CD4-positive, alpha-beta memory T cell (primary cell): ENCODE data around the gene FBXW9. TPM values are rescaled to one million over a fixed set of nuclear protein-coding genes. Genes with fewer than 3 reads are reported as not detected.

ENCODE experiments used
- CTCF ChIA-PET: fragments of 350-600 bp; sonication (Branson Sonifier 250); formaldehyde crosslinking; loops from one replicate; lab custom pipeline; 2021; ENCODE audit warnings: inconsistent platforms; ENCODE audit not compliant: partially characterized antibody; lab: Charles Lee
- POLR2A ChIA-PET: fragments of 350-600 bp; sonication (Branson Sonifier 250); formaldehyde crosslinking; loops from one replicate; lab custom pipeline; 2021; ENCODE audit not compliant: partially characterized antibody; lab: Charles Lee
- DNase-seq, 5 donors: peaks; one replicate each; pipeline versions ENCODE4 v3.0.0 to v3.0.0-alpha.2; 2020 to 2022; ENCODE audit warnings: mixed read lengths in 1 of 5
- H3K27ac ChIP-seq: one replicate; pipeline ENCODE4 v1.7.0; 2013; ENCODE audit warnings: low read depth, low read length
- H3K27me3 ChIP-seq: 2 replicates; pipeline ENCODE4 v1.7.0; 2013; ENCODE audit warnings: mild to moderate bottlenecking, low read length, moderate library complexity; ENCODE audit not compliant: insufficient read depth
- H3K36me3 ChIP-seq: 2 replicates; pipeline ENCODE4 v1.7.0; 2013; ENCODE audit warnings: mild to moderate bottlenecking, low read length, moderate library complexity; ENCODE audit not compliant: insufficient read depth
- H3K4me1 ChIP-seq: 2 replicates; pipeline ENCODE4 v1.7.0; 2013; ENCODE audit warnings: mild to moderate bottlenecking, low read length, moderate library complexity; ENCODE audit not compliant: insufficient read depth
- H3K4me3 ChIP-seq, 2 donors: one replicate each; pipeline ENCODE4 v1.7.0; 2013; ENCODE audit warnings: low read length in 2 of 2, mild to moderate bottlenecking in 1 of 2
- H3K9me3 ChIP-seq, 2 donors: one replicate each; pipeline ENCODE4 v1.7.0; 2013; ENCODE audit warnings: low read length in 2 of 2, control low read depth in 1 of 2; ENCODE audit not compliant: control insufficient read depth in 1 of 2
- H3K27ac Mint-ChIP-seq, 7 donors: one replicate each; pipeline ENCODE4 v1.8.0; 2020 to 2021; ENCODE audit warnings: mixed read lengths in 7 of 7, mild to moderate bottlenecking in 6 of 7, inconsistent platforms in 3 of 7, moderate library complexity in 3 of 7
- H3K27me3 Mint-ChIP-seq, 2 donors: one replicate each; pipeline ENCODE4 v1.8.0; 2020 to 2021; ENCODE audit warnings: mixed read lengths in 2 of 2
- H3K36me3 Mint-ChIP-seq, 2 donors: one replicate each; pipeline ENCODE4 v1.8.0; 2020 to 2021; ENCODE audit warnings: mixed read lengths in 2 of 2, inconsistent platforms in 1 of 2, mild to moderate bottlenecking in 1 of 2
- H3K4me1 Mint-ChIP-seq, 4 donors: one replicate each; pipeline ENCODE4 v1.8.0; 2020 to 2021; ENCODE audit warnings: mixed read lengths in 4 of 4, mild to moderate bottlenecking in 1 of 4
- H3K4me3 Mint-ChIP-seq, 8 donors: one replicate each; pipeline ENCODE4 v1.8.0; 2020 to 2021; ENCODE audit warnings: mixed read lengths in 8 of 8, mild to moderate bottlenecking in 7 of 8, moderate library complexity in 6 of 8, inconsistent platforms in 3 of 8
- H3K9me3 Mint-ChIP-seq, 8 donors: one replicate each; pipeline ENCODE4 v1.8.0; 2020 to 2021; ENCODE audit warnings: mixed read lengths in 8 of 8, mild to moderate bottlenecking in 5 of 8, inconsistent platforms in 3 of 8, moderate library complexity in 1 of 8
- intact Hi-C: fragments of 100-400 bp; cut with micrococcal nuclease; formaldehyde crosslinking; loops from one replicate; pipeline ENCODE4 v1.15.1; 2023
- polyA plus RNA-seq, 2 donors: library from polyadenylated mRNA; unstranded; fragments of 300-500 nt; fragmentation: Illumina TruSeq; gene quantifications; one replicate each; pipeline ENCODE4 v1.2.3, GENCODE V29; 2021
- total RNA-seq, 2 experiments: library from RNA; stranded (reverse); gene quantifications; one replicate each; pipeline ENCODE4 v1.2.3, GENCODE V29; 2021

FBXW9 gene
- total and polyA plus RNA-seq, 4 experiments from 2014 or later = 4.5 to 8.1 (median 4.9) TPM

DNA sequence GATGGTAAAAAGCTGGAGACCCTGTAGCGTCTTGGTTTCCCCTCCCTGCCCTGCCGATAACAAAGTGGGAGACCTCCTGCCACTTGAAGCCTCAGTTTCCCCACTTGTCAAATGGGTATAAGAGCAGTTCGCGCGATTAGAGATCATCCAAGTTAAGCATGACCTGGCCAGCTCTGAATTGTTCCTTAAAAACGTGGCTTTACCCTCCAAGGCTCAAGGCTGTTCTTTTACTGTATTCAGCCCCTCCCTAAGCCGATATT, 26.9 kb upstream of the FBXW9 start:
- peak overlapping the region; percentile 88 to 98 (median 93) for H3K27ac Mint-ChIP-seq
- ChIA-PET CTCF (interaction anchor here (0.6 to 12.0 kb wide), 12 partner anchors 10 to 125 kb away, joined by 3 to 126 read pairs (median 4); partner anchors contain the start of genes GET3, JUNB and TRIR), POLR2A (interaction anchor here (0.5 to 5.9 kb wide), 18 partner anchors 9 to 456 kb away, joined by 3 to 135 read pairs (median 6); partner anchors contain the start of genes DHPS, FBXW9, GET3 and JUNB)
- intact Hi-C loops = loop anchor here (1.0 to 5.0 kb wide), 2 partner anchors 27 to 41 kb away; partner anchors contain the start of genes DHPS and FBXW9
- no peaks in the 10 kb centered on the region for H3K9me3 ChIP-seq
- peak overlapping the region; percentile 68 for H3K27ac ChIP-seq
- H3K4me1 ChIP-seq = peaks cover 30% of the 10 kb centered on the region
- H3K4me3 ChIP-seq = peak overlapping the region; percentile 21 to 78
- H3K9me3 Mint-ChIP-seq = peaks cover 0 to 4% (median 0%) of the 10 kb centered on the region in 8 donors
- peaks cover 5% of the 10 kb centered on the region for H3K36me3 ChIP-seq
- DNase-seq = no peak
- no peaks in the 10 kb centered on the region for H3K27me3 ChIP-seq
- H3K27me3 Mint-ChIP-seq = peaks cover 0 to 1% of the 10 kb centered on the region in 2 donors
- H3K36me3 Mint-ChIP-seq = peaks cover 6 to 27% of the 10 kb centered on the region in 2 donors
- peaks cover 21 to 54% (median 35%) of the 10 kb centered on the region in 4 donors for H3K4me1 Mint-ChIP-seq
- H3K4me3 Mint-ChIP-seq = peak overlapping the region; percentile 87 to 98 (median 92)

DNA sequence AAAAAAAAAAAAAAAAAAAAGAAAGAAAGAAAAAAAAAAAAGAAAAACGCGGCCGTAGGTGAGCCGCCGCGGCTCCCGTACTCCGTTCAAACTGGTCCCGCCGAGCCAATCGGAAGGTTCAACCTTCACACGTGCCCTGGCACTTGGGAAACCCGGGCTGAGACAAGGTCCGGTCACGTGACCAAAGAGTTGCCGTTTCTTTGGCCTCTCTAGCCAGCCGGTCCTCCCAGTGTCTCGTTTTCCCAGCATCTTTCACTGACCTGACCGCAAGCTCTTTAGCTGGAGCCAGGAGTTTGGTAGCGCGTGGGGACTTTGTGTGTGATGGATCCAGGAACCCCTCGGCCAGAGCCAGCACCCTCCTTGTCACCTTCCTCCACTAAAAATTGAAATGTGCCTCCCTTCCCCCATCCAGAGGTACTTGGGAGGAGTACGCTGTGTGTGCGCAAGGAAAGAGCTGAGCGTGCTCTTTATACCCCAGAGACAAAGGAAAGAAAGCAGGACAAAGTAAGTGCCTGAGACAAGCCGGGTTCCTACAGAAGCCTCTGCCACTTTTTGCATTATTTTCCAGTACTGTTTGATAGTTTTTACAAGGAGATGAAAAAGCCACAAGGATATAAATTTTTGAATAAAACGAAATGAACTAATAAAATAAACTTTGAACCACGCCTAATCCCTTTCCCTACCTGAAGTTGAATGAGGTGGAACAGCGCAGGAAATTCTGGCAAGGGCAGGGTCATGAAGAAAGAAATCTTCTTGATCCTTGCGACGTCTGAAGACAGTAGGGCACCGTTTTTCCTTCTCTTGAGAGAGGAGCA, 26.3 kb upstream of the FBXW9 start:
- H3K27ac Mint-ChIP-seq = peak overlapping the region; percentile 88 to 98 (median 93)
- intact Hi-C loops = loop anchor here (1.0 to 5.0 kb wide), 3 partner anchors 12 to 40 kb away; partner anchors contain the start of genes DHPS, FBXW9 and TRIR
- H3K9me3 ChIP-seq = no peaks in the 10 kb centered on the region
- H3K27me3 ChIP-seq = no peaks in the 10 kb centered on the region
- H3K4me3 ChIP-seq = peak overlapping the region; percentile 21 to 78
- peaks cover 0 to 4% (median 0%) of the 10 kb centered on the region in 8 donors for H3K9me3 Mint-ChIP-seq
- peaks cover 0 to 1% of the 10 kb centered on the region in 2 donors for H3K27me3 Mint-ChIP-seq
- peaks cover 5% of the 10 kb centered on the region for H3K36me3 ChIP-seq
- H3K36me3 Mint-ChIP-seq = peaks cover 6 to 27% of the 10 kb centered on the region in 2 donors
- H3K27ac ChIP-seq = peak overlapping the region; percentile 73
- ChIA-PET CTCF (interaction anchor here (1.2 to 12.0 kb wide), 12 partner anchors 10 to 125 kb away, joined by 3 to 126 read pairs (median 4); partner anchors contain the start of genes DHPS, GET3, JUNB and TRIR), POLR2A (interaction anchor here (0.9 to 5.9 kb wide), 22 partner anchors 9 to 243 kb away, joined by 3 to 135 read pairs (median 4); partner anchors contain the start of genes DHPS, FBXW9, GET3 and JUNB)
- DNase-seq = peak; percentile 91 to 97 (median 95)
- peaks cover 21 to 54% (median 35%) of the 10 kb centered on the region in 4 donors for H3K4me1 Mint-ChIP-seq
- H3K4me1 ChIP-seq = peaks cover 30% of the 10 kb centered on the region
- H3K4me3 Mint-ChIP-seq = peak overlapping the region; percentile 87 to 98 (median 92)

- H3K36me3 ChIP-seq = peaks cover 6% of the 10 kb centered on the region
- ChIA-PET CTCF (interaction anchor here (1.2 to 12.0 kb wide), 8 partner anchors 11 to 74 kb away, joined by 3 to 126 read pairs (median 6); partner anchors contain the start of genes DHPS and TRIR), POLR2A (interaction anchor here (0.9 to 5.9 kb wide), 20 partner anchors 8 to 226 kb away, joined by 3 to 135 read pairs (median 4); partner anchors contain the start of genes DHPS, FBXW9, GET3 and JUNB)
- Mint-ChIP-seq H3K4me1 (peaks cover 21 to 53% (median 35%) of the 10 kb centered on the region in 4 donors), H3K27ac (peak overlapping the region; percentile 89 to 98 (median 95)), H3K4me3 (peak overlapping the region; percentile 91 to 98 (median 94)), H3K36me3 (peaks cover 6 to 27% of the 10 kb centered on the region in 2 donors), H3K9me3 (peaks cover 0 to 4% (median 0%) of the 10 kb centered on the region in 8 donors), H3K27me3 (peaks cover 0 to 1% of the 10 kb centered on the region in 2 donors)
- H3K27ac ChIP-seq = peak overlapping the region; percentile 73
- no peaks in the 10 kb centered on the region for H3K27me3 ChIP-seq
- peak overlapping the region; percentile 61 to 78 for H3K4me3 ChIP-seq
- peak in 3 of 5 donors; percentile 37 to 69 (median 46) for DNase-seq
- peaks cover 30% of the 10 kb centered on the region for H3K4me1 ChIP-seq
- no peaks in the 10 kb centered on the region for H3K9me3 ChIP-seq
- intact Hi-C loops = loop anchor here (1.0 to 5.0 kb wide), 2 partner anchors 12 to 40 kb away; partner anchors contain the start of genes DHPS and TRIR
These were observed 25.5 kb upstream of the FBXW9 start for GRCh38 chr19:12721656-12722565.

- H3K27ac Mint-ChIP-seq = peak overlapping the region; percentile 89 to 98 (median 92)
- POLR2A ChIA-PET = interaction anchor here (0.6 to 5.9 kb wide), 12 partner anchors 11 to 226 kb away, joined by 3 to 135 read pairs (median 4); partner anchors contain the start of genes DHPS, FBXW9, GET3 and JUNB
- Histone ChIP-seq H3K27ac (peak overlapping the region; percentile 73), H3K27me3 (no peaks in the 10 kb centered on the region), H3K9me3 (no peaks in the 10 kb centered on the region), H3K36me3 (peaks cover 12% of the 10 kb centered on the region), H3K4me3 (peak overlapping the region; percentile 61 to 78), H3K4me1 (peaks cover 30% of the 10 kb centered on the region)
- peak overlapping the region; percentile 89 to 98 (median 94) for H3K4me3 Mint-ChIP-seq
- DNase-seq = no peak
- H3K9me3 Mint-ChIP-seq = peaks cover 0 to 4% (median 0%) of the 10 kb centered on the region in 8 donors
- peaks cover 23 to 52% (median 36%) of the 10 kb centered on the region in 4 donors for H3K4me1 Mint-ChIP-seq
- H3K36me3 Mint-ChIP-seq = peaks cover 10 to 28% of the 10 kb centered on the region in 2 donors
- peaks cover 0 to 1% of the 10 kb centered on the region in 2 donors for H3K27me3 Mint-ChIP-seq
- intact Hi-C loops = loop anchor here (5.0 kb wide), 1 partner anchor 39 kb away; the partner anchor contains the start of gene DHPS
- CTCF ChIA-PET = interaction anchor here (1.7 to 12.0 kb wide), 4 partner anchors 12 to 49 kb away, joined by 6 to 126 read pairs (median 14); partner anchors contain the start of gene TRIR
These were observed 24.6 kb upstream of the FBXW9 start for GRCh38 chr19:12720851-12721655.

GRCh38 chr19:12720296-12720695, 23.9 kb upstream of the FBXW9 start:
- ChIA-PET CTCF (interaction anchor here (0.9 to 12.0 kb wide), 3 partner anchors 14 to 76 kb away, joined by 3 to 126 read pairs (median 5); partner anchors contain the start of gene TRIR), POLR2A (interaction anchor here (0.6 to 5.9 kb wide), 7 partner anchors 12 to 156 kb away, joined by 3 to 135 read pairs (median 26); partner anchors contain the start of genes FBXW9, GET3, JUNB and TRIR)
- Histone ChIP-seq H3K4me3 (peak overlapping the region in 1 of 2 donors; percentile 17), H3K9me3 (no peaks in the 10 kb centered on the region), H3K4me1 (peaks cover 30% of the 10 kb centered on the region), H3K27ac (peak overlapping the region; percentile 73), H3K27me3 (no peaks in the 10 kb centered on the region), H3K36me3 (peaks cover 17% of the 10 kb centered on the region)
- peaks cover 0 to 1% of the 10 kb centered on the region in 2 donors for H3K27me3 Mint-ChIP-seq
- peak overlapping the region; percentile 68 to 88 (median 86) for H3K4me3 Mint-ChIP-seq
- intact Hi-C loops = loop anchor here (5.0 kb wide), 1 partner anchor 38 kb away; the partner anchor contains the start of gene DHPS
- peaks cover 13 to 32% of the 10 kb centered on the region in 2 donors for H3K36me3 Mint-ChIP-seq
- peaks cover 23 to 52% (median 36%) of the 10 kb centered on the region in 4 donors for H3K4me1 Mint-ChIP-seq
- H3K9me3 Mint-ChIP-seq = peaks cover 0 to 4% (median 0%) of the 10 kb centered on the region in 8 donors
- H3K27ac Mint-ChIP-seq = peak overlapping the region; percentile 9 to 98 (median 89)
- DNase-seq = no peak
